ENCODE measurements around the gene STRA6.

GRCh38 chr15:74133694-74134386, 68.7 kb downstream of the STRA6 start:
- TF ChIP-seq POLR2A (IDR thresholded peaks at IDR 0.05) = no peak
- no peak for TF ChIP-seq CTCF (IDR thresholded peaks at IDR 0.05)

Data from breast epithelium (tissue), 3 donors.